GM10248 (cell line): ENCODE measurements around the gene KLHL21.
"Not testable (repeated sequence)": the region's sequence is repeated elsewhere in the genome, so short reads cannot be mapped to it uniquely, and the experiment has no call there.

ENCODE experiments used
- CTCF ChIA-PET: fragments of 300-600 bp; sonication (Branson Sonifier 250); formaldehyde crosslinking; extraction: SDS; loops from one replicate; lab custom pipeline; 2021; ENCODE audit warnings: antibody characterized with exemption; lab: Yijun Ruan, JAX
- POLR2A ChIA-PET: fragments of 350-650 bp; sonication (Branson Sonifier 250); formaldehyde crosslinking; extraction: SDS; loops from one replicate; lab custom pipeline; 2020; ENCODE audit warnings: antibody characterized with exemption; lab: Yijun Ruan, JAX
- DNase-seq: peaks from one replicate; pipeline ENCODE4 v3.0.0; 2012; ENCODE audit errors: extremely low spot score
- CTCF ChIP-seq: IDR thresholded peaks from 2 replicates; pipeline ENCODE4 v1.5.1; 2012; ENCODE audit warnings: mild to moderate bottlenecking, low read depth; ENCODE audit errors: extremely low read depth, missing control alignments, control extremely low read depth

KLHL21 gene

GRCh38 chr1:6637770-6638169 is 35.1 kb upstream of the KLHL21 start:
- TF ChIP-seq CTCF: no peak
- CTCF ChIA-PET: interaction anchor here (1.4 to 2.7 kb wide), 2 partner anchors 8 to 64 kb away, joined by 3 to 24 read pairs; partner anchors contain the start of gene DNAJC11
- POLR2A ChIA-PET: no interaction called here
- no peak for DNase-seq

GRCh38 chr1:6636778-6637177 is 34.1 kb upstream of the KLHL21 start:
- POLR2A ChIA-PET, DNase-seq: not testable (repeated sequence)
- CTCF ChIA-PET: interaction anchor here (0.9 to 2.7 kb wide), 3 partner anchors 9 to 65 kb away, joined by 3 to 24 read pairs (median 3); partner anchors contain the start of gene DNAJC11

- DNase-seq: no peak
- ChIA-PET POLR2A (no interaction called here), CTCF (interaction anchor here (0.9 to 2.7 kb wide), 3 partner anchors 10 to 65 kb away, joined by 3 to 24 read pairs (median 3); partner anchors contain the start of gene DNAJC11)
These were observed 33.5 kb upstream of the KLHL21 start for GRCh38 chr1:6635910-6636760.

GRCh38 chr1:6635161-6635909 is 32.7 kb upstream of the KLHL21 start:
- ChIA-PET POLR2A (no interaction called here), CTCF (interaction anchor here (1.2 to 2.7 kb wide), 5 partner anchors 10 to 148 kb away, joined by 3 to 24 read pairs (median 4); no protein-coding TSS in a partner anchor)
- no peak for DNase-seq
- TF ChIP-seq CTCF: no peak

More at GRCh38 chr1:6635910-6636760, 33.5 kb upstream of the KLHL21 start:
- TF ChIP-seq CTCF: no peak

- TF ChIP-seq CTCF: peak; percentile 45
- DNase-seq: no peak
- ChIA-PET CTCF (interaction anchor here (1.0 to 1.4 kb wide), 5 partner anchors 11 to 148 kb away, joined by 3 to 5 read pairs (median 3); no protein-coding TSS in a partner anchor), POLR2A (no interaction called here)
These were observed 31.8 kb upstream of the KLHL21 start for GRCh38 chr1:6634371-6635052.

- no peak for DNase-seq
- CTCF ChIA-PET: interaction anchor here (0.8 to 1.8 kb wide), 5 partner anchors 9 to 79 kb away, joined by 3 to 8 read pairs (median 3); partner anchors contain the start of genes DNAJC11 and NOL9
- POLR2A ChIA-PET: interaction anchor here (1.2 kb wide), 1 partner anchor 8 kb away, joined by 3 read pairs; no protein-coding TSS in a partner anchor
- TF ChIP-seq CTCF: no peak
These were observed 30.2 kb upstream of the KLHL21 start for GRCh38 chr1:6632588-6633514.
